K562 (cell line): ENCODE results near the gene NCBP2. TPM values are rescaled to one million over a fixed set of nuclear protein-coding genes. Genes with fewer than 3 reads are reported as not detected.

Experiments used
- DIDO1 ChIP-seq: fragments of 450-650 bp; IDR thresholded peaks from 2 replicates; pipeline ENCODE4 v1.6.1; 2016; ENCODE audit warnings: low read depth, missing biosample characterization, missing genetic modification characterization
- HMG20B ChIP-seq: fragments of 250-450 bp; sonication (Bioruptor Pico); IDR thresholded peaks from 2 replicates; pipeline ENCODE4 v1.5.0; 2021; ENCODE audit warnings: mild to moderate bottlenecking
- KLF6 ChIP-seq: fragments of 250-450 bp; sonication (Bioruptor Pico); IDR thresholded peaks from 2 replicates; pipeline ENCODE4 v1.4.0; 2020; ENCODE audit warnings: mild to moderate bottlenecking, moderate library complexity, borderline replicate concordance
- NFATC3 ChIP-seq: fragments of 450-650 bp; IDR thresholded peaks from 2 replicates; pipeline ENCODE4 v1.6.1; 2017; ENCODE audit warnings: mild to moderate bottlenecking
- NFIC ChIP-seq: fragments of 450-650 bp; IDR thresholded peaks from 2 replicates; pipeline ENCODE4 v1.6.1; 2017; ENCODE audit warnings: mild to moderate bottlenecking, inconsistent platforms
- POLR2G ChIP-seq: fragments of 200-400 bp; formaldehyde crosslinking; IDR thresholded peaks from 2 replicates; pipeline ENCODE4 v1.6.1; 2017; ENCODE audit warnings: low read depth, mild to moderate bottlenecking, antibody characterized with exemption, low read length, moderate library complexity
- REST ChIP-seq, 2 experiments: fragments of 450-650 bp; formaldehyde crosslinking in 1 of 2; IDR thresholded peaks; 2 replicates each; pipeline versions ENCODE4 v1.4.0 to v1.6.1; 2014 to 2020; ENCODE audit warnings: mild to moderate bottlenecking in 2 of 2, borderline replicate concordance in 1 of 2, low read depth in 1 of 2
- UBTF ChIP-seq, 2 experiments: IDR thresholded peaks; 2 replicates each; pipeline ENCODE4 v1.6.1; 2012; ENCODE audit warnings: improper control_type of control experiment in 2 of 2, low read depth in 2 of 2, low read length in 2 of 2, borderline replicate concordance in 1 of 2
- ZNF253 ChIP-seq: fragments of 250-450 bp; sonication (Bioruptor Pico); conservative IDR thresholded peaks from 2 replicates; pipeline ENCODE4 v1.6.1; 2021; ENCODE audit warnings: mild to moderate bottlenecking
- ZNF518B ChIP-seq: fragments of 250-450 bp; sonication (Bioruptor Pico); IDR thresholded peaks from 2 replicates; pipeline ENCODE4 v1.5.0; 2021; ENCODE audit warnings: mild to moderate bottlenecking, moderate library complexity
- ZNF561 ChIP-seq: fragments of 450-650 bp; formaldehyde crosslinking; conservative IDR thresholded peaks from 2 replicates; pipeline ENCODE4 v1.4.0; 2020; ENCODE audit warnings: mild to moderate bottlenecking, moderate library complexity
- polyA plus RNA-seq, 8 experiments: library from polyadenylated mRNA; depleted of rRNA in 4 of 8; stranded (reverse) in 5 of 8; unstranded in 3 of 8; fragments of >200 nt; fragmentation: Nextera tagmentation in 2 of 8; fragmentation: Illumina TruSeq in 1 of 8; extraction: Ambion mirVana in 2 of 8; extraction: Trizol in 1 of 8; gene quantifications; 2 replicates each; pipeline versions ENCODE4 v1.2.1 to v1.2.3, GENCODE V29; 2011 to 2014; ENCODE audit warnings: inconsistent platforms in 1 of 8, missing spikeins in 1 of 8
- total RNA-seq, 7 experiments: library from RNA; depleted of rRNA in 6 of 7; stranded (reverse); fragments of >200 nt in 6 of 7; fragmentation: Illumina TruSeq in 2 of 7; extraction: Trizol in 2 of 7; gene quantifications; 2 replicates each; pipeline versions ENCODE4 v1.2.1 to v1.2.3, GENCODE V29; 2011 to 2021; ENCODE audit warnings: low replicate concordance in 1 of 7

Gene NCBP2
- total and polyA plus RNA-seq, 9 of the 15 experiments (the other 6 are each of a cell fraction or from before 2014, with no cell fraction given), result 56.4 to 102 (median 82.3) TPM

- TF ChIP-seq ZNF518B (CRISPR knock-in tag), result no peak
- TF ChIP-seq ZNF561 (CRISPR knock-in tag), result no peak
- TF ChIP-seq UBTF (IDR thresholded peaks at IDR 0.05; ENCODE audit: borderline replicate concordance in 1 of 2, low read depth in 2 of 2, low read length in 2 of 2), result peak; percentile 80 to 93; a peak in 3 of 4 replicates
- TF ChIP-seq NFIC, result no peak
- TF ChIP-seq DIDO1 (tag), result no peak
- TF ChIP-seq REST (IDR thresholded peaks at IDR 0.05; ENCODE audit: borderline replicate concordance), result peak; percentile 84
- TF ChIP-seq REST (CRISPR knock-in tag; IDR thresholded peaks at IDR 0.05; ENCODE audit: low read depth), result no peak; the same call in 1 of the 2 replicates
- no peak for TF ChIP-seq ZNF253 (CRISPR knock-in tag)
- no peak for TF ChIP-seq KLF6 (CRISPR knock-in tag)
- peak; percentile 73 for TF ChIP-seq POLR2G
- TF ChIP-seq NFATC3, result no peak
- no peak for TF ChIP-seq HMG20B
Measured at GRCh38 chr3:196969660-196970546, 27.6 kb upstream of the NCBP2 start (continued).
